PC-3 (cell line): ENCODE data around the gene POLR1A. TPM values are rescaled to one million over a fixed set of nuclear protein-coding genes. Genes with fewer than 3 reads are reported as not detected.

Experiments
- ATAC-seq: fragments of 200-7000 bp; cut with Tn5 transposase; 2 replicates; pipeline ENCODE4 v1.9.1; 2020; ENCODE audit warnings: mild to moderate bottlenecking, moderate library complexity
- BruUV-seq: library from RNA; stranded (reverse); fragments of 400-500 nt; replicated peaks from 2 replicates; lab custom pipeline; 2021; lab: Mats Ljungman, UMichigan
- CTCF ChIA-PET: fragments of 300-600 bp; sonication (Branson Sonifier 250); formaldehyde crosslinking; loops from one replicate; lab custom pipeline; 2022; ENCODE audit warnings: antibody characterized with exemption; lab: Charles Lee
- POLR2A ChIA-PET: fragments of 300-600 bp; sonication (Branson Sonifier 250); formaldehyde crosslinking; loops from one replicate; lab custom pipeline; 2022; ENCODE audit warnings: antibody characterized with exemption; ENCODE audit not compliant: unreplicated experiment; lab: Charles Lee
- DNase-seq: peaks from one replicate; pipeline ENCODE4 v3.0.0-alpha.2; 2015
- H2AFZ ChIP-seq: fragments of 300-600 bp; sonication (generic); 2 replicates; pipeline ENCODE4 v1.6.0; 2016; ENCODE audit warnings: antibody characterized with exemption, low read length
- H3F3A ChIP-seq: fragments of 300-600 bp; sonication (generic); one replicate; pipeline ENCODE4 v1.6.0; 2017; ENCODE audit warnings: antibody characterized with exemption, low read length, control low read depth, mild to moderate bottlenecking; ENCODE audit not compliant: unreplicated experiment
- H3K27ac ChIP-seq: fragments of 300-600 bp; sonication (generic); 2 replicates; pipeline ENCODE4 v1.5.1; 2016; ENCODE audit warnings: mild to moderate bottlenecking, low read length
- H3K27me3 ChIP-seq: fragments of 300-600 bp; sonication (generic); 2 replicates; pipeline ENCODE4 v1.6.1; 2016; ENCODE audit warnings: low read length, mixed read lengths
- H3K36me3 ChIP-seq: fragments of 300-600 bp; sonication (generic); 2 replicates; pipeline ENCODE4 v1.6.1; 2016; ENCODE audit warnings: low read depth, mixed run types, low read length, mixed read lengths
- H3K4me1 ChIP-seq: fragments of 300-600 bp; sonication (generic); 2 replicates; pipeline ENCODE4 v1.5.1; 2016; ENCODE audit warnings: low read length; ENCODE audit not compliant: insufficient read depth
- H3K4me2 ChIP-seq: fragments of 300-600 bp; sonication (generic); 2 replicates; pipeline ENCODE4 v1.6.0; 2016; ENCODE audit warnings: low read length
- H3K4me3 ChIP-seq: fragments of 300-600 bp; sonication (generic); 2 replicates; pipeline ENCODE4 v1.5.1; 2016; ENCODE audit warnings: mild to moderate bottlenecking, low read length, mixed read lengths
- H3K79me2 ChIP-seq: fragments of 300-600 bp; sonication (generic); 2 replicates; pipeline ENCODE4 v1.6.1; 2017; ENCODE audit warnings: low read length, mixed read lengths
- H3K9ac ChIP-seq: fragments of 300-600 bp; sonication (generic); 2 replicates; pipeline ENCODE4 v1.6.0; 2016; ENCODE audit warnings: mild to moderate bottlenecking, low read length
- H3K9me2 ChIP-seq: fragments of 300-600 bp; sonication (generic); replicated peaks from 2 replicates; pipeline ENCODE4 v1.6.1; 2016; ENCODE audit warnings: mixed run types, low read length, mixed read lengths
- H3K9me3 ChIP-seq: fragments of 300-600 bp; sonication (generic); 2 replicates; pipeline ENCODE4 v1.6.1; 2016; ENCODE audit warnings: low read length, mixed read lengths
- H4K20me1 ChIP-seq: fragments of 300-600 bp; sonication (generic); 2 replicates; pipeline ENCODE4 v1.6.1; 2016; ENCODE audit warnings: low read length, mixed read lengths
- CTCF ChIP-seq: fragments of 300-600 bp; sonication (generic); conservative IDR thresholded peaks from 2 replicates; pipeline ENCODE4 v1.5.1; 2017; ENCODE audit warnings: antibody characterized with exemption, low read depth, mild to moderate bottlenecking, low read length
- EZH2 ChIP-seq: fragments of 300-600 bp; sonication (generic); IDR thresholded peaks from one replicate; pipeline ENCODE4 v1.6.1; 2017; ENCODE audit warnings: antibody characterized with exemption, mild to moderate bottlenecking, low read length; ENCODE audit not compliant: unreplicated experiment
- EZH2phosphoT487 ChIP-seq: fragments of 300-600 bp; sonication (generic); IDR thresholded peaks from 2 replicates; pipeline ENCODE4 v1.6.1; 2018; ENCODE audit warnings: mild to moderate bottlenecking, antibody characterized with exemption, low read length, borderline replicate concordance
- intact Hi-C: fragments of 100-400 bp; cut with micrococcal nuclease; formaldehyde crosslinking; loops from 2 replicates; pipeline ENCODE4 v1.9.0; 2023
- total RNA-seq: library from RNA; depleted of rRNA; stranded (reverse); fragments of >200 nt; gene quantifications from 2 replicates; pipeline ENCODE4 v1.2.3, GENCODE V29; 2014

POLR1A gene
- total RNA-seq, 1 experiment from 2014 or later: 25.1 TPM

GRCh38 chr2:86038291-86039081 is 67.2 kb downstream of the POLR1A start:
- ChIA-PET CTCF (no interaction called here), POLR2A (no interaction called here)
- H3K4me3 ChIP-seq: no peak overlapping the region
- no peak overlapping the region for H3K4me2 ChIP-seq
- H3K27me3 ChIP-seq: no peaks in the 10 kb centered on the region
- no peak overlapping the region for H2AFZ ChIP-seq
- H3K9me2 ChIP-seq: no peaks in the 10 kb centered on the region
- no peak overlapping the region for H3K27ac ChIP-seq
- H3K79me2 ChIP-seq: no peaks in the 10 kb centered on the region
- DNase-seq (no peak), ATAC-seq (no peak)
- no TSS peak for BruUV-seq
- H4K20me1 ChIP-seq: no peaks in the 10 kb centered on the region
- H3K4me1 ChIP-seq: no peaks in the 10 kb centered on the region
- intact Hi-C loops: no loop called here
- no peak overlapping the region for H3K9ac ChIP-seq
- H3K36me3 ChIP-seq: peaks cover 68% of the 10 kb centered on the region
- no peaks in the 10 kb centered on the region for H3F3A ChIP-seq
- no peaks in the 10 kb centered on the region for H3K9me3 ChIP-seq
- no peak for TF ChIP-seq EZH2
- no peak for TF ChIP-seq CTCF
- no peak for TF ChIP-seq EZH2phosphoT487

GRCh38 chr2:86037795-86038192 is 67.9 kb downstream of the POLR1A start:
- H3K4me2 ChIP-seq: no peak overlapping the region
- H3K9me3 ChIP-seq: no peaks in the 10 kb centered on the region
- no peaks in the 10 kb centered on the region for H3K4me1 ChIP-seq
- H3K9ac ChIP-seq: no peak overlapping the region
- H3K27ac ChIP-seq: no peak overlapping the region
- ATAC-seq (no peak), DNase-seq (no peak)
- intact Hi-C loops: no loop called here
- peaks cover 70% of the 10 kb centered on the region for H3K36me3 ChIP-seq
- H3K9me2 ChIP-seq: no peaks in the 10 kb centered on the region
- H2AFZ ChIP-seq: no peak overlapping the region
- BruUV-seq: no TSS peak
- H3K27me3 ChIP-seq: no peaks in the 10 kb centered on the region
- H4K20me1 ChIP-seq: no peaks in the 10 kb centered on the region
- ChIA-PET POLR2A (no interaction called here), CTCF (no interaction called here)
- H3K79me2 ChIP-seq: no peaks in the 10 kb centered on the region
- no peak for TF ChIP-seq EZH2
- no peak for TF ChIP-seq CTCF
- TF ChIP-seq EZH2phosphoT487: no peak
- H3F3A ChIP-seq: no peaks in the 10 kb centered on the region
- H3K4me3 ChIP-seq: no peak overlapping the region

DNA sequence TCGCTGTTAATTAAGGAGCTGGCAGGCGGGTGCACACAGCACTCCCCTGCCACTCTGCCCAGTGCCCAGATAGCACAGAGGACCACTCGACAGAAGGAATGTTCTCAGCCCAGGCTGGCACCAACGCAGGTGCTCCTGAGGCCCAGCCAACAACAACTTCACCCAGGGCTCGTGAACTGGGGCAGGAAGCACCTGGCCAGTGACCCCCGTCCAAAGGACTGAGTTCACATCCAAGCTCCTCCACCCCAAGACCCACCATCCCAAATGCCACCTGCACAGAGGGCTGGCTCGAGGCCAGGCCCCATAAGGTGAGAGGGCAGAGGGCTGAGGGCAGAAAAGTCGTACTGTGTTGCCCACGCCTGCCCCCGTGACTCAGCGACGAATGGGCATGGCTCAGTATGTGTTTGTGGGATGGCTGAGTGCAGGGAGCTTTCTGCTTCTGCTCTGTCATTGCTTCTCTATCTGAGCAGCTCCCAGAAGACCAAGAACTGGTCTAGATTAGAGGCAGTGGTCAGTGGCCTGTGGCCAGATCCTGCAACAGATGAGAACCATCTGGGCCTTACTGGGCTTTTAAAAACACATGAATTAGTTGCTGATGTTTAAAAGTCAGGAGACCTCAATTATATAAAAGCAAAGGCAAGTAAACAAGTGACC is 68.4 kb downstream of the POLR1A start:
- Histone ChIP-seq H3F3A (no peaks in the 10 kb centered on the region), H3K9ac (no peak overlapping the region), H3K4me3 (no peak overlapping the region), H3K9me2 (no peaks in the 10 kb centered on the region), H3K4me2 (no peak overlapping the region), H3K27ac (no peak overlapping the region), H3K4me1 (no peaks in the 10 kb centered on the region), H2AFZ (no peak overlapping the region), H3K9me3 (no peaks in the 10 kb centered on the region), H3K36me3 (peaks cover 69% of the 10 kb centered on the region), H3K79me2 (no peaks in the 10 kb centered on the region), H4K20me1 (no peaks in the 10 kb centered on the region), H3K27me3 (no peaks in the 10 kb centered on the region)
- ChIA-PET POLR2A (no interaction called here), CTCF (no interaction called here)
- TF ChIP-seq CTCF: no peak
- TF ChIP-seq EZH2: no peak
- TF ChIP-seq EZH2phosphoT487: no peak
- no peak for ATAC-seq
- DNase-seq: no peak
- intact Hi-C loops: no loop called here
- no TSS peak for BruUV-seq
